ENCODE data around the gene HOXC5. TPM values are rescaled to one million over a fixed set of nuclear protein-coding genes. Genes with fewer than 3 reads are reported as not detected.

Gene HOXC5
- total RNA-seq, 1 experiment from 2014 or later, result not detected

- Histone ChIP-seq H3K79me2 (ENCODE audit: insufficient read depth, low read length) (no peaks in the 10 kb centered on the region), H3K4ac (ENCODE audit: low read depth, low read length) (no peak overlapping the region), H3T11ph (ENCODE audit: low read length) (no peak overlapping the region), H3K27ac (ENCODE audit: insufficient read length, low read depth, low read length) (no peak overlapping the region), H3K18ac (ENCODE audit: insufficient read length, low read depth, low read length) (no peak overlapping the region), H3K9me3 (ENCODE audit: control insufficient read depth, low read depth, low read length) (no peaks in the 10 kb centered on the region), H3K9ac (ENCODE audit: extremely low read depth, insufficient read length, low read length) (no peak overlapping the region), H2BK5ac (ENCODE audit: insufficient read length, low read length) (no peak overlapping the region), H3K27me3 (ENCODE audit: insufficient read depth, low read length) (peaks cover 93% of the 10 kb centered on the region), H4K8ac (replicated peaks; ENCODE audit: insufficient read length, low read depth, low read length) (no peak overlapping the region), H3K4me2 (ENCODE audit: insufficient read depth, insufficient read length, low read length) (peak overlapping the region; percentile 77), H3K23ac (ENCODE audit: insufficient read length, low read depth, low read length) (no peak overlapping the region), H4K20me1 (ENCODE audit: control insufficient read depth, insufficient read depth, insufficient read length) (no peaks in the 10 kb centered on the region), H2AFZ (ENCODE audit: low read length) (no peak overlapping the region), H3K14ac (ENCODE audit: insufficient read depth, low read length) (no peak overlapping the region), H4K91ac (ENCODE audit: insufficient read length, low read depth, low read length) (no peak overlapping the region), H2BK20ac (ENCODE audit: low read depth, low read length, poor library complexity, severe bottlenecking) (no peak overlapping the region), H3K79me1 (ENCODE audit: insufficient read depth, low read depth, low read length, poor library complexity, severe bottlenecking) (no peaks in the 10 kb centered on the region), H3K23me2 (ENCODE audit: insufficient read length, low read depth, low read length, poor library complexity, severe bottlenecking) (peaks cover 10% of the 10 kb centered on the region), H4K5ac (ENCODE audit: insufficient read length, low read depth, low read length) (no peak overlapping the region), H2BK120ac (ENCODE audit: low read depth, low read length, poor library complexity, severe bottlenecking) (no peak overlapping the region), H2BK12ac (ENCODE audit: insufficient read length, low read depth, low read length) (no peak overlapping the region), H2BK15ac (ENCODE audit: low read depth, low read length) (no peak overlapping the region), H3K4me1 (ENCODE audit: insufficient read depth, low read length) (no peaks in the 10 kb centered on the region), H3K56ac (ENCODE audit: insufficient read length, low read depth, low read length) (no peak overlapping the region), H2AK5ac (ENCODE audit: insufficient read length, low read length) (no peak overlapping the region)
- Mint-ChIP-seq H3K4me3 (peak overlapping the region; percentile 38 to 77), H3K9me3 (peaks cover 0 to 2% of the 10 kb centered on the region in 2 experiments; a peak in 2 of 5 replicates), H3K36me3 (ENCODE audit: insufficient read depth in 1 of 3, low read depth in 3 of 3) (no peaks in the 10 kb centered on the region), H3K27ac (no peak overlapping the region), H3K4me1 (peaks cover 13 to 26% of the 10 kb centered on the region in 2 experiments), H3K27me3 (ENCODE audit: low read depth) (peaks cover 100% of the 10 kb centered on the region)
- peak; percentile 93 for DNase-seq
- TF ChIP-seq CTCF (conservative IDR thresholded peaks at IDR 0.05), result no peak
- no CpG with 5 or more reads among the region's 34 CpGs for WGBS (ENCODE audit: extremely low coverage, insufficient read length, low lambda C conversion rate)
These were observed 14.9 kb upstream of the HOXC5 start for GRCh38 chr12:54017878-54018467.
